ENCODE results near the gene C16orf90.

Gene C16orf90

DNA sequence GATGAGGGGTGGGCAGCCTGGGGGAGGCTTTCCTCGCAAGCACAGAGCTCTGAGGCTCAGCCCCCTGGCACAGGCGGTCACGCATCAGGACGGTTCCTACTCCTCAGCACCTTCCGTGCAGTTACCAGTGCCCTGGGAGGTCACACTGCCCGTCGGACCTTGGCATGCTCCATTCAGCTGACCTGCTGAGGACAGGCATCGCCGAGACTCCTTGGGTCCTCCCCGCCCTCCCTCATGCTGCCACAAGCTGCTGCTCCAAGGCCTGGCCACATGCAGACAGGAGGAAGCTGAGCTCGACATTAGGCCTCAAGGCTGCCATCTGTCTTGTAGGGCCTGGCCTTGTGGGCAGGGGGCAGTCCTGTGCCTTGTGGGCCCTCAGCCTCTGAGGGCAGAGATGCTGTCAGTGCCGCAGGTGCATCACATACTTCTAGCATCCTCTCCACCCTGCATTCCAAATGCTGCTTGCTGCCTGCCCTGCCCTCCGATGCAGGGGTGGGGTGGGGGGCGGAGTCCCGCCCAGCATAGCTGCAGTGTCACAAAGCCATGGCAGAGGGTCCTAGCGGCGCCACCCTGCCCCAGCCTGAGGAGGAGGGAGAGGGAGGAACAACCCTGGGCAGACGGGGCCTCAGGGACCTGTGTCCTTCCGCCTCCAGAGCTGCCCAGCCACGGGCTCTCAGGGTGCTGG lies 9.3 kb downstream of the C16orf90 start:
- no peak for ATAC-seq
- no peak for TF ChIP-seq ZFP3 (CRISPR knock-in tag; IDR thresholded peaks at IDR 0.05)
- no peak for TF ChIP-seq ZNF8 (CRISPR knock-in tag; IDR thresholded peaks at IDR 0.05)
- TF ChIP-seq, protein P1, sequence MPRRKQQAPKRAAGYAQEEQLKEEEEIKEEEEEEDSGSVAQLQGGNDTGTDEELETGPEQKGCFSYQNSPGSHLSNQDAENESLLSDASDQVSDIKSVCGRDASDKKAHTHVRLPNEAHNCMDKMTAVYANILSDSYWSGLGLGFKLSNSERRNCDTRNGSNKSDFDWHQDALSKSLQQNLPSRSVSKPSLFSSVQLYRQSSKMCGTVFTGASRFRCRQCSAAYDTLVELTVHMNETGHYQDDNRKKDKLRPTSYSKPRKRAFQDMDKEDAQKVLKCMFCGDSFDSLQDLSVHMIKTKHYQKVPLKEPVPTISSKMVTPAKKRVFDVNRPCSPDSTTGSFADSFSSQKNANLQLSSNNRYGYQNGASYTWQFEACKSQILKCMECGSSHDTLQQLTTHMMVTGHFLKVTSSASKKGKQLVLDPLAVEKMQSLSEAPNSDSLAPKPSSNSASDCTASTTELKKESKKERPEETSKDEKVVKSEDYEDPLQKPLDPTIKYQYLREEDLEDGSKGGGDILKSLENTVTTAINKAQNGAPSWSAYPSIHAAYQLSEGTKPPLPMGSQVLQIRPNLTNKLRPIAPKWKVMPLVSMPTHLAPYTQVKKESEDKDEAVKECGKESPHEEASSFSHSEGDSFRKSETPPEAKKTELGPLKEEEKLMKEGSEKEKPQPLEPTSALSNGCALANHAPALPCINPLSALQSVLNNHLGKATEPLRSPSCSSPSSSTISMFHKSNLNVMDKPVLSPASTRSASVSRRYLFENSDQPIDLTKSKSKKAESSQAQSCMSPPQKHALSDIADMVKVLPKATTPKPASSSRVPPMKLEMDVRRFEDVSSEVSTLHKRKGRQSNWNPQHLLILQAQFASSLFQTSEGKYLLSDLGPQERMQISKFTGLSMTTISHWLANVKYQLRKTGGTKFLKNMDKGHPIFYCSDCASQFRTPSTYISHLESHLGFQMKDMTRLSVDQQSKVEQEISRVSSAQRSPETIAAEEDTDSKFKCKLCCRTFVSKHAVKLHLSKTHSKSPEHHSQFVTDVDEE (CRISPR knock-in tag; IDR thresholded peaks at IDR 0.05) = no peak
- no peak for TF ChIP-seq PPARA (CRISPR knock-in tag; IDR thresholded peaks at IDR 0.05; ENCODE audit: borderline replicate concordance)
- no peak for TF ChIP-seq OSR1 (CRISPR knock-in tag; IDR thresholded peaks at IDR 0.05)
- TF ChIP-seq TCF4 (CRISPR knock-in tag; IDR thresholded peaks at IDR 0.05; ENCODE audit: borderline replicate concordance) = no peak
- no peak for TF ChIP-seq ZNF70 (CRISPR knock-in tag; IDR thresholded peaks at IDR 0.05)
- TF ChIP-seq ZNF565 (CRISPR knock-in tag; conservative IDR thresholded peaks at IDR 0.05; ENCODE audit: low read depth) = no peak
- no peak for TF ChIP-seq RARB (CRISPR knock-in tag; IDR thresholded peaks at IDR 0.05)
- TF ChIP-seq GLIS3 (CRISPR knock-in tag; IDR thresholded peaks at IDR 0.05) = no peak
- no peak for TF ChIP-seq ARNTL (CRISPR knock-in tag; IDR thresholded peaks at IDR 0.05; ENCODE audit: borderline replicate concordance, low read depth)
- TF ChIP-seq, protein P2, sequence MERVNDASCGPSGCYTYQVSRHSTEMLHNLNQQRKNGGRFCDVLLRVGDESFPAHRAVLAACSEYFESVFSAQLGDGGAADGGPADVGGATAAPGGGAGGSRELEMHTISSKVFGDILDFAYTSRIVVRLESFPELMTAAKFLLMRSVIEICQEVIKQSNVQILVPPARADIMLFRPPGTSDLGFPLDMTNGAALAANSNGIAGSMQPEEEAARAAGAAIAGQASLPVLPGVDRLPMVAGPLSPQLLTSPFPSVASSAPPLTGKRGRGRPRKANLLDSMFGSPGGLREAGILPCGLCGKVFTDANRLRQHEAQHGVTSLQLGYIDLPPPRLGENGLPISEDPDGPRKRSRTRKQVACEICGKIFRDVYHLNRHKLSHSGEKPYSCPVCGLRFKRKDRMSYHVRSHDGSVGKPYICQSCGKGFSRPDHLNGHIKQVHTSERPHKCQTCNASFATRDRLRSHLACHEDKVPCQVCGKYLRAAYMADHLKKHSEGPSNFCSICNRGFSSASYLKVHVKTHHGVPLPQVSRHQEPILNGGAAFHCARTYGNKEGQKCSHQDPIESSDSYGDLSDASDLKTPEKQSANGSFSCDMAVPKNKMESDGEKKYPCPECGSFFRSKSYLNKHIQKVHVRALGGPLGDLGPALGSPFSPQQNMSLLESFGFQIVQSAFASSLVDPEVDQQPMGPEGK (CRISPR knock-in tag; IDR thresholded peaks at IDR 0.05; ENCODE audit: borderline replicate concordance) = no peak
- TF ChIP-seq ISL1 (CRISPR knock-in tag; IDR thresholded peaks at IDR 0.05) = no peak

DNA sequence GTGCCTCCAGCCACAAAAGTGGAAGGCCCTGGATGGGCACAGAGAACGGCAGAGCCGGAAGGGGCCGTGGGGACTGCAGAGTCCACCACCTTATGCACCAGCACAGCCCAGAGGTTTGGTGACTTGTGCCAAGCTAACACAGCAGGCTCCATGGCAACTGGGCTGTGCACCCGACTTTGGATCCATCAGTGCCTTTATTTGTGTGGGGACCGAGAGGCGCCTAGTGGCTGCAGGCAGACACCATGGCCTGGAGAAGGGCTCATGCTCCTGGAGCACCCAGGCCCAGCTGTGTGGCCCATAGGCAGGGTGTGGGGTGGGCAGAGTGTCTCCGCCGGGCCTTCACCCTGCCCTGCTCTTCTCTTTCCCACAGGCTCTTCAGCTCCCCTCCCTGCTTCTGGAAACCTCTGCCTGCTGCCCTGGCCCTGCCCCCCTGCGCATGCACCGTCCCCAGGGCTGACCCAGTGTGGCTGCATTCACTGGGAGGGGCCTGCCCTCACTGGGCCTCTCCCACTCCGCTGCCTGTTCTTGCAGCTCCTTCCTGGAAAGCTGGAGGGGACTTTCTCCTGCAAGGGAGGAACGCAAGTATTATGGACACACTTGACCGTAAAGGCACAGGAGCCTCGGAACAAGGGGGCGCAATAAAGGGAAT lies 10.1 kb downstream of the C16orf90 start:
- no peak for ATAC-seq
- TF ChIP-seq ZFP30 (CRISPR knock-in tag; IDR thresholded peaks at IDR 0.05) = no peak
- TF ChIP-seq CSDC2 (CRISPR knock-in tag; IDR thresholded peaks at IDR 0.05) = no peak
- TF ChIP-seq, protein P2 (CRISPR knock-in tag; IDR thresholded peaks at IDR 0.05; ENCODE audit: borderline replicate concordance) = no peak
- no peak for TF ChIP-seq ISL1 (CRISPR knock-in tag; IDR thresholded peaks at IDR 0.05)
- TF ChIP-seq, protein P3, sequence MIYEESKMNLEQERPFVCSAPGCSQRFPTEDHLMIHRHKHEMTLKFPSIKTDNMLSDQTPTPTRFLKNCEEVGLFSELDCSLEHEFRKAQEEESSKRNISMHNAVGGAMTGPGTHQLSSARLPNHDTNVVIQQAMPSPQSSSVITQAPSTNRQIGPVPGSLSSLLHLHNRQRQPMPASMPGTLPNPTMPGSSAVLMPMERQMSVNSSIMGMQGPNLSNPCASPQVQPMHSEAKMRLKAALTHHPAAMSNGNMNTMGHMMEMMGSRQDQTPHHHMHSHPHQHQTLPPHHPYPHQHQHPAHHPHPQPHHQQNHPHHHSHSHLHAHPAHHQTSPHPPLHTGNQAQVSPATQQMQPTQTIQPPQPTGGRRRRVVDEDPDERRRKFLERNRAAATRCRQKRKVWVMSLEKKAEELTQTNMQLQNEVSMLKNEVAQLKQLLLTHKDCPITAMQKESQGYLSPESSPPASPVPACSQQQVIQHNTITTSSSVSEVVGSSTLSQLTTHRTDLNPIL (CRISPR knock-in tag; IDR thresholded peaks at IDR 0.05; ENCODE audit: low read depth) = no peak
- TF ChIP-seq ZNF565 (CRISPR knock-in tag; conservative IDR thresholded peaks at IDR 0.05; ENCODE audit: low read depth) = no peak

DNA sequence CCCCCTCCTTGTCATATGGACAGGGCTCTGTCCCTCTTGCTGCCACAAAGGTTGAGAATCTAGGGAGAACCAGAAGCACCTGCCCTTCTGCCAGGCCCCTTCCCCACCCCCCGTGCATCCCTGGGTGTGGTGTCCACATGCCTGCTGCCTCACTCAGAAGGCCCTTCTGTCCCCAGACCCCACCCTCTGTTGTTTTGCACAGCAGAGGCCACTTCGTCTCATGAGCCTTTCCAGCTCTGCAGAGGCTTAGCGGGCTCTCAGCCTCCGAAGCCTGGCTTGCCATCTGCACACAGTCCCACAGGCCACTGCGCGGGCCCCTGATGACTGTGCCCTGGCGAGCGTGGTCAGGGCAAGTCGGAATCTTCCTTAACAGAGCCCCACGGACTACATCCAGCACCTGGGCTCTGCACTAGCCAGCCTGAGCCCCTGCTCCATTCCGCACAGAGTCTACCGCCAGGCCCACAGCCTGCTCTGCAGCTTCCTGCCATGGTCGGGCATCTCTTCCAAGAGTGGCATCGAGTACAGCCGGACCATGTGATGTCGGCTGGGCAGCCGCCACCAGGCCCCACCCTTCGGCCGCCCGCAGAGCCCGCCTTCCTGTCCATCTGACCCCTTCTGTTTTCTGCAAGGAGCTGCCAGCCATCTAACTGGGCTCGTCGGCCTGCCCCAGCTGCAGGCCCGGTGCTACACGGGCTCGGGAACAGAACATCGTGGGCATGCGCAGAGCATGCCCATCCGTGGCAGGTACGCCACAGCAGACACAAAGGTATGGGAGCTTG lies 10.8 kb downstream of the C16orf90 start:
- ATAC-seq = no peak
- TF ChIP-seq ZNF70 (CRISPR knock-in tag; IDR thresholded peaks at IDR 0.05) = no peak
- no peak for TF ChIP-seq OSR1 (CRISPR knock-in tag; IDR thresholded peaks at IDR 0.05)
- TF ChIP-seq ZFP3 (CRISPR knock-in tag; IDR thresholded peaks at IDR 0.05) = no peak
- no peak for TF ChIP-seq SNAI2 (CRISPR knock-in tag; IDR thresholded peaks at IDR 0.05)
- TF ChIP-seq ZFP30 (CRISPR knock-in tag; IDR thresholded peaks at IDR 0.05) = no peak
- TF ChIP-seq, protein P3 (CRISPR knock-in tag; IDR thresholded peaks at IDR 0.05; ENCODE audit: low read depth) = no peak
- TF ChIP-seq PPARA (CRISPR knock-in tag; IDR thresholded peaks at IDR 0.05; ENCODE audit: borderline replicate concordance) = no peak
- no peak for TF ChIP-seq ZC3H10 (CRISPR knock-in tag; IDR thresholded peaks at IDR 0.05)
- TF ChIP-seq ESRRG (CRISPR knock-in tag; IDR thresholded peaks at IDR 0.05) = no peak
- TF ChIP-seq TOX (CRISPR knock-in tag; IDR thresholded peaks at IDR 0.05; ENCODE audit: borderline replicate concordance) = no peak
- no peak for TF ChIP-seq RARB (CRISPR knock-in tag; IDR thresholded peaks at IDR 0.05)
